Neural cell (in vitro differentiated cells): ENCODE measurements around the gene PLEKHA3.

Source experiments
- CTCF ChIP-seq: fragments of 450-650 bp; IDR thresholded peaks from 2 replicates; pipeline ENCODE4 v1.5.1; 2014; ENCODE audit warnings: antibody characterized with exemption, mild to moderate bottlenecking, moderate library complexity; ENCODE audit not compliant: poor library complexity, severe bottlenecking
- EZH2 ChIP-seq: fragments of 200-600, 300-800 bp; shearing (Covaris generic), sonication (generic); IDR thresholded peaks from 2 replicates; pipeline ENCODE4 v1.6.1; 2014; ENCODE audit warnings: antibody characterized with exemption, low read length, borderline replicate concordance, mild to moderate bottlenecking; ENCODE audit not compliant: insufficient read depth, poor library complexity, severe bottlenecking
- POLR2AphosphoS5 ChIP-seq: IDR thresholded peaks from 2 replicates; pipeline ENCODE4 v1.6.1; 2012

GRCh38 chr2:178521304-178522150 lies 41.3 kb downstream of the PLEKHA3 start:
- no peak for TF ChIP-seq CTCF
- no peak for TF ChIP-seq POLR2AphosphoS5
- TF ChIP-seq EZH2, result no peak
